K562 (cell line): ENCODE measurements around the gene ING5. TPM values are rescaled to one million over a fixed set of nuclear protein-coding genes. Genes with fewer than 3 reads are reported as not detected.

Experiments
- BCOR ChIP-seq: fragments of 450-650 bp; IDR thresholded peaks from 2 replicates; pipeline ENCODE4 v1.6.1; 2016
- CBX3 ChIP-seq, 2 experiments: IDR thresholded peaks; 1 replicate in 1 of 2; 2 replicates in 1 of 2; pipeline ENCODE4 v1.6.1; 2012; ENCODE audit warnings: inconsistent platforms in 2 of 2, low read length in 2 of 2, borderline replicate concordance in 1 of 2, control low read depth in 1 of 2
- CEBPB ChIP-seq: fragments of 450-650 bp; IDR thresholded peaks from 2 replicates; pipeline ENCODE4 v1.6.1; 2016; ENCODE audit warnings: missing genetic modification characterization, missing compliant biosample characterization
- CHD1 ChIP-seq: fragments of 200-600 bp; sonication (generic); IDR thresholded peaks from one replicate; pipeline ENCODE4 v1.6.1; 2012; ENCODE audit warnings: mild to moderate bottlenecking, moderate library complexity, low read length, inconsistent platforms
- CHD2 ChIP-seq: IDR thresholded peaks from 2 replicates; pipeline ENCODE4 v1.6.1; 2011; ENCODE audit warnings: low read depth, low read length
- EGR1 ChIP-seq: fragments of 450-650 bp; conservative IDR thresholded peaks from 2 replicates; pipeline ENCODE4 v1.6.1; 2017; ENCODE audit warnings: mild to moderate bottlenecking
- GABPB1 ChIP-seq: sonication (generic); formaldehyde crosslinking; IDR thresholded peaks from 2 replicates; pipeline ENCODE4 v1.8.0; 2022; ENCODE audit warnings: mild to moderate bottlenecking, missing genetic modification reagents
- KAT7 ChIP-seq: sonication (generic); formaldehyde crosslinking; IDR thresholded peaks from 2 replicates; pipeline ENCODE4 v1.8.0; 2022; ENCODE audit warnings: missing genetic modification reagents, mild to moderate bottlenecking, borderline replicate concordance
- KLF6 ChIP-seq: fragments of 250-450 bp; sonication (Bioruptor Pico); IDR thresholded peaks from 2 replicates; pipeline ENCODE4 v1.4.0; 2020; ENCODE audit warnings: mild to moderate bottlenecking, moderate library complexity, borderline replicate concordance
- NFE2L1 ChIP-seq: fragments of 450-650 bp; IDR thresholded peaks from 2 replicates; pipeline ENCODE4 v1.6.1; 2016; ENCODE audit warnings: missing genetic modification characterization, low read depth, mild to moderate bottlenecking, missing compliant biosample characterization, moderate library complexity, borderline replicate concordance
- PHB2 ChIP-seq: fragments of 450-650 bp; IDR thresholded peaks from 2 replicates; pipeline ENCODE4 v1.6.1; 2017; ENCODE audit warnings: low read depth
- RBM15 ChIP-seq: fragments of 200-400 bp; formaldehyde crosslinking; IDR thresholded peaks from 2 replicates; pipeline ENCODE4 v1.6.1; 2018; ENCODE audit warnings: mild to moderate bottlenecking, low read length, moderate library complexity; ENCODE audit not compliant: insufficient read depth
- RBM25 ChIP-seq: fragments of 200-400 bp; formaldehyde crosslinking; IDR thresholded peaks from 2 replicates; pipeline ENCODE4 v1.6.1; 2018; ENCODE audit warnings: low read length, low read depth, moderate library complexity; ENCODE audit not compliant: severe bottlenecking
- RCOR1 ChIP-seq, 2 experiments: IDR thresholded peaks; 2 replicates each; pipeline ENCODE4 v1.6.1; 2012; ENCODE audit warnings: low read depth in 2 of 2, low read length in 2 of 2, borderline replicate concordance in 1 of 2, improper control_type of control experiment in 1 of 2
- SMARCA5 ChIP-seq: fragments of 450-650 bp; IDR thresholded peaks from 2 replicates; pipeline ENCODE4 v1.6.1; 2016
- SNAPC5 ChIP-seq: fragments of 250-450 bp; sonication (Bioruptor Pico); IDR thresholded peaks from 2 replicates; pipeline ENCODE4 v1.8.0; 2021; ENCODE audit warnings: moderate library complexity, mild to moderate bottlenecking, inconsistent platforms
- TOE1 ChIP-seq, 2 experiments: fragments of 450-650 bp in 1 of 2; sonication (generic) in 1 of 2; formaldehyde crosslinking in 1 of 2; IDR thresholded peaks; 2 replicates each; pipeline versions ENCODE4 v1.7.1 to v1.8.0; 2016 to 2022; ENCODE audit warnings: borderline replicate concordance in 2 of 2, mild to moderate bottlenecking in 2 of 2, antibody characterized with exemption in 1 of 2, inconsistent platforms in 1 of 2, low read depth in 1 of 2, missing genetic modification reagents in 1 of 2, moderate library complexity in 1 of 2
- ZBTB33 ChIP-seq: sonication (generic); formaldehyde crosslinking; IDR thresholded peaks from 2 replicates; pipeline ENCODE4 v1.8.1; 2023; ENCODE audit warnings: mild to moderate bottlenecking, missing genetic modification reagents
- ZNF121 ChIP-seq: sonication (generic); formaldehyde crosslinking; conservative IDR thresholded peaks from 2 replicates; pipeline ENCODE4 v1.8.0; 2022; ENCODE audit warnings: missing genetic modification reagents
- ZNF668 ChIP-seq: fragments of 250-450 bp; sonication (Bioruptor Pico); IDR thresholded peaks from 2 replicates; pipeline ENCODE4 v1.8.0; 2022; ENCODE audit warnings: mild to moderate bottlenecking, inconsistent platforms
- polyA plus RNA-seq, 8 experiments: library from polyadenylated mRNA; depleted of rRNA in 4 of 8; stranded (reverse) in 5 of 8; unstranded in 3 of 8; fragments of >200 nt; fragmentation: Nextera tagmentation in 2 of 8; fragmentation: Illumina TruSeq in 1 of 8; extraction: Ambion mirVana in 2 of 8; extraction: Trizol in 1 of 8; gene quantifications; 2 replicates each; pipeline versions ENCODE4 v1.2.1 to v1.2.3, GENCODE V29; 2011 to 2014; ENCODE audit warnings: inconsistent platforms in 1 of 8, missing spikeins in 1 of 8
- total RNA-seq, 7 experiments: library from RNA; depleted of rRNA in 6 of 7; stranded (reverse); fragments of >200 nt in 6 of 7; fragmentation: Illumina TruSeq in 2 of 7; extraction: Trizol in 2 of 7; gene quantifications; 2 replicates each; pipeline versions ENCODE4 v1.2.1 to v1.2.3, GENCODE V29; 2011 to 2021; ENCODE audit warnings: low replicate concordance in 1 of 7
- TF ChIP-seq, protein P1 (sequence below): sonication (generic); formaldehyde crosslinking; IDR thresholded peaks from 2 replicates; pipeline ENCODE4 v1.8.0; 2022; ENCODE audit warnings: mild to moderate bottlenecking, missing genetic modification reagents
- TF ChIP-seq, protein P2 (sequence below): sonication (generic); formaldehyde crosslinking; IDR thresholded peaks from 2 replicates; pipeline ENCODE4 v1.8.0; 2023; ENCODE audit warnings: mild to moderate bottlenecking, missing genetic modification reagents
- TF ChIP-seq, protein P3 (sequence below): fragments of 250-450 bp; sonication (Bioruptor Pico); IDR thresholded peaks from 2 replicates; pipeline ENCODE4 v1.5.1; 2021; ENCODE audit warnings: mild to moderate bottlenecking

Gene ING5
- total and polyA plus RNA-seq, 9 of the 15 experiments (the other 6 are each of a cell fraction or from before 2014, with no cell fraction given): 10.4 to 53.3 (median 27.9) TPM

DNA sequence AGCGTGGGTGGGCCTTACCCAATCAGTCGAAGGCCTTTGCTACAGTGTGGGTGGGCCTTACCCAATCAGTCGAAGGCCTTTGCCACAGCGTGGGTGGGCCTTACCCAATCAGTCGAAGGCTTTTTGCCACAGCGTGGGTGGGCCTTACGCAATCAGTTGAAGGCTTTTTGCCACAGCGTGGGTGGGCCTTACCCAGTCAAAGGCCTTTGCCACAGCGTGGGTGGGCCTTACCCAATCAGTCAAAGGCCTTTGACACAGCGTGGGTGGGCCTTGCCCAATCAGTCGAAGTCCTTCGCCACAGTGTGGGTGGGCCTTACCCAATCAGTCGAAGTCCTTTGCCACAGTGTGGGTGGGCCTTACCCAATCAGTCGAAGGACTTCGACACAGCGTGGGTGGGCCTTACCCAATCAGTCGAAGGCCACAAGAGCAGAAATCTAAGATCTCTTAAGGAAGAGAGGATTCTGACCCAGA is 58.5 kb downstream of the ING5 start (continued):
- TF ChIP-seq TOE1 (IDR thresholded peaks at IDR 0.05; ENCODE audit: borderline replicate concordance) (no peak), TOE1 (CRISPR knock-in tag; IDR thresholded peaks at IDR 0.05; ENCODE audit: borderline replicate concordance, low read depth) (0 out of 2 replicates have a peak, but pooled peaks have one; percentile 37), SMARCA5 (peak; percentile 95), KLF6 (CRISPR knock-in tag) (no peak), BCOR (peak; percentile 86), ZNF121 (CRISPR knock-in tag) (peak; percentile 29; the same call in 1 of the 2 replicates), PHB2 (no peak), NFE2L1 (tag) (no peak), EGR1 (peak; percentile 13; the same call in 1 of the 2 replicates), ZBTB33 (CRISPR knock-in tag) (peak; percentile 97), RCOR1 (IDR thresholded peaks at IDR 0.05; ENCODE audit: borderline replicate concordance in 1 of 2, low read depth in 2 of 2, low read length in 2 of 2) (peak in 1 of 2 experiments; percentile 24; a peak in 1 of 4 replicates), CHD1 (no peak), ZNF668 (no peak), CBX3 (IDR thresholded peaks at IDR 0.05; ENCODE audit: borderline replicate concordance in 1 of 2, low read length in 2 of 2) (peak in 1 of 2 experiments; percentile 88; a peak in 2 of 3 replicates), RBM15 (no peak), SNAPC5 (no peak), CHD2 (no peak), CEBPB (0 out of 2 replicates have a peak, but pooled peaks have one; percentile 14), GABPB1 (CRISPR knock-in tag) (peak; percentile 45; the same call in 1 of the 2 replicates), RBM25 (peak; percentile 72), KAT7 (0 out of 2 replicates have a peak, but pooled peaks have one; percentile 64)
- TF ChIP-seq, protein P1, sequence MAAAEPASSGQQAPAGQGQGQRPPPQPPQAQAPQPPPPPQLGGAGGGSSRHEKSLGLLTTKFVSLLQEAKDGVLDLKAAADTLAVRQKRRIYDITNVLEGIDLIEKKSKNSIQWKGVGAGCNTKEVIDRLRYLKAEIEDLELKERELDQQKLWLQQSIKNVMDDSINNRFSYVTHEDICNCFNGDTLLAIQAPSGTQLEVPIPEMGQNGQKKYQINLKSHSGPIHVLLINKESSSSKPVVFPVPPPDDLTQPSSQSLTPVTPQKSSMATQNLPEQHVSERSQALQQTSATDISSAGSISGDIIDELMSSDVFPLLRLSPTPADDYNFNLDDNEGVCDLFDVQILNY: peak; percentile 49; the same call in 1 of the 2 replicates
- TF ChIP-seq, protein P2, sequence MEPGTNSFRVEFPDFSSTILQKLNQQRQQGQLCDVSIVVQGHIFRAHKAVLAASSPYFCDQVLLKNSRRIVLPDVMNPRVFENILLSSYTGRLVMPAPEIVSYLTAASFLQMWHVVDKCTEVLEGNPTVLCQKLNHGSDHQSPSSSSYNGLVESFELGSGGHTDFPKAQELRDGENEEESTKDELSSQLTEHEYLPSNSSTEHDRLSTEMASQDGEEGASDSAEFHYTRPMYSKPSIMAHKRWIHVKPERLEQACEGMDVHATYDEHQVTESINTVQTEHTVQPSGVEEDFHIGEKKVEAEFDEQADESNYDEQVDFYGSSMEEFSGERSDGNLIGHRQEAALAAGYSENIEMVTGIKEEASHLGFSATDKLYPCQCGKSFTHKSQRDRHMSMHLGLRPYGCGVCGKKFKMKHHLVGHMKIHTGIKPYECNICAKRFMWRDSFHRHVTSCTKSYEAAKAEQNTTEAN (CRISPR knock-in tag): no peak
- TF ChIP-seq, protein P3, sequence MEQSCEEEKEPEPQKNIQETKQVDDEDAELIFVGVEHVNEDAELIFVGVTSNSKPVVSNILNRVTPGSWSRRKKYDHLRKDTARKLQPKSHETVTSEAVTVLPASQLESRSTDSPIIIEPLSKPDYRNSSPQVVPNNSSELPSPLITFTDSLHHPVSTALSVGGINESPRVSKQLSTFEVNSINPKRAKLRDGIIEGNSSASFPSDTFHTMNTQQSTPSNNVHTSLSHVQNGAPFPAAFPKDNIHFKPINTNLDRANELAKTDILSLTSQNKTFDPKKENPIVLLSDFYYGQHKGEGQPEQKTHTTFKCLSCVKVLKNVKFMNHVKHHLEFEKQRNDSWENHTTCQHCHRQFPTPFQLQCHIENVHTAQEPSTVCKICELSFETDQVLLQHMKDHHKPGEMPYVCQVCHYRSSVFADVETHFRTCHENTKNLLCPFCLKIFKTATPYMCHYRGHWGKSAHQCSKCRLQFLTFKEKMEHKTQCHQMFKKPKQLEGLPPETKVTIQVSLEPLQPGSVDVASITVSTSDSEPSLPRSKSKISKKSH (CRISPR knock-in tag): no peak
